Measurements from ENCODE around the gene ADGRG3.

ADGRG3 gene

GRCh38 chr16:57647136-57647875, 20.8 kb upstream of the ADGRG3 start:
- TF ChIP-seq CTCF (IDR thresholded peaks at IDR 0.05; ENCODE audit: insufficient read depth, low read depth, low read length, missing control alignments), result no peak
- DNase-seq (ENCODE audit: low read depth), result peak; percentile 41
- H3K4me3 ChIP-seq (ENCODE audit: low read depth, low read length), result no peak overlapping the region

- H3K4me3 ChIP-seq (ENCODE audit: low read depth, low read length), result no peak overlapping the region
- TF ChIP-seq CTCF (IDR thresholded peaks at IDR 0.05; ENCODE audit: insufficient read depth, low read depth, low read length, missing control alignments), result no peak
- DNase-seq (ENCODE audit: low read depth), result peak; percentile 59
Observed at GRCh38 chr16:57648125-57648524, 20.0 kb upstream of the ADGRG3 start.

DNA sequence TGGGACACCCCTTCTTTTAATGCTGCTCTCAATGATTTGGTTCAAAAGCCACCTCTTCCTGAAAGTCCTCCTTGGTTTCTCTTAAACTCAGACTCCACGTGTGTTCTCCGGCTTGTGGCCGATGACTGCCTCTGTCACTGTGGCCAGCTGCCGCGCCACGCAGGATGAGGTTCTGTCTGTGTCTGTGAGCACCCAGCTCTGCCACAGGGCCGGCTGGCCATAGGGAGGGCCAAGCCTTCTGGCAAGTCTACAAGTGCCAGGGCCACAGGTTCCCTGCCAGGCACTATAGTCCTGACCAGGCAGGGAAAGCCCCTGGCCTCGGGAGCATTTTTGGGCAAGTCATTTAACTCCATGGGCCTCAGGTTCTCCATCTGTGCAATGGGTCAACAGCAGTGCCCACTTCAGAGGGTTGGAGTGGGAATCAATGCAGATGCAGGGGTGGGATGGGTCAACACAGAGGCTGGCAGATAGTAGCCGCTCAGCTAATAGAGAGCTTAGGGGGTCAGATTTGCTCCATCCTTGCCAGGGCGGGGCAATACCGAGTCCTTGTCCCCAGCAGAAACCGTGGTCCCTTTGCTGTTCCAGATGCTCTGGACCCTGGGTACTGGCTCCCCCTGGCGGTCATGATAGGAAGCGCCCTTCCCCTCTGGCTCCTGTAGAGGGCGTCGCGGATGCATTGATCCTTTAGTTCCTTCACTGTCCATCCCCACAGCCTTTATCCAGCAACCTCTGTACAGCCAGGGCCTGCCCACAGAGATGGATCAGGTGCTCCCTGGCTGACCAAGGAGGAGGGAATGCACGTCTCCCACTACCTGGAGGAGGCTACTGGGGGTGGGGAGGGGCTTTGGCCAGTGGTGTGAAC, 19.3 kb upstream of the ADGRG3 start:
- peak; percentile 100 for TF ChIP-seq CTCF (IDR thresholded peaks at IDR 0.05; ENCODE audit: insufficient read depth, low read depth, low read length, missing control alignments)
- no peak overlapping the region for H3K4me3 ChIP-seq (ENCODE audit: low read depth, low read length)
- peak; percentile 88 for DNase-seq (ENCODE audit: low read depth)

GRCh38 chr16:57649443-57649751, 18.7 kb upstream of the ADGRG3 start:
- no peak for DNase-seq (ENCODE audit: low read depth)
- no peak overlapping the region for H3K4me3 ChIP-seq (ENCODE audit: low read depth, low read length)
- no peak for TF ChIP-seq CTCF (IDR thresholded peaks at IDR 0.05; ENCODE audit: insufficient read depth, low read depth, low read length, missing control alignments)

DNA sequence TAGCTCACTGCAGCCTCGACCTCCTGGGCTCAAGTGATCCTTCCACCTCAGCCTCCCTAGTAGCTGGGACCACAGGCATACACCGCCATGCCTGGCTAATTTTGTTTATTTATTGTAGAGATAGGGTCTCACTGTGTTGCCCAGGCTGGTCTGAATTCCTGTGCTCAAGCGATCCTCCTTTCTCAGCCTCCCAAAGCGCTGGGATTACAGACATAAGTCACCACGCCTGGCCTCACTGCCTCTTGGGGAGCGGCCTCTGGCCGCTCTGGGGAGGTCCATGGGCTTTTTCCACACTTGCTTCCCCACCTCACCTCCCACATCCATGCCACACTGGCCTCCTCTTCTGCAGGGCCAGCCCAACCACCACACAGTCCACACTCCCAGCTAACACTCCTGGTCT, 18.3 kb upstream of the ADGRG3 start:
- TF ChIP-seq CTCF (IDR thresholded peaks at IDR 0.05; ENCODE audit: insufficient read depth, low read depth, low read length, missing control alignments), result no peak
- DNase-seq (ENCODE audit: low read depth), result no peak
- no peak overlapping the region for H3K4me3 ChIP-seq (ENCODE audit: low read depth, low read length)

GRCh38 chr16:57651344-57652333, 16.5 kb upstream of the ADGRG3 start:
- no peak for TF ChIP-seq CTCF (IDR thresholded peaks at IDR 0.05; ENCODE audit: insufficient read depth, low read depth, low read length, missing control alignments)
- DNase-seq (ENCODE audit: low read depth), result peak; percentile 24
- H3K4me3 ChIP-seq (ENCODE audit: low read depth, low read length), result no peak overlapping the region
